Daoy (cell line): ENCODE results near the gene CABP7. TPM values are rescaled to one million over a fixed set of nuclear protein-coding genes. Genes with fewer than 3 reads are reported as not detected.

Experiments used
- DNase-seq: peaks from one replicate; pipeline ENCODE4 v3.0.0-alpha.2; 2015; ENCODE audit warnings: low read depth
- total RNA-seq: library from RNA; depleted of rRNA; stranded (reverse); fragments of >200 nt; shearing (Covaris generic); gene quantifications from 2 replicates; pipeline ENCODE4 v1.2.3, GENCODE V29; 2014

CABP7 gene
- total RNA-seq, 1 experiment from 2014 or later: 1.1 TPM

GRCh38 chr22:29702000-29702930 is 17.5 kb upstream of the CABP7 start:
- DNase-seq: no peak

GRCh38 chr22:29702931-29703501 is 16.8 kb upstream of the CABP7 start:
- no peak for DNase-seq

GRCh38 chr22:29703569-29704195 is 16.1 kb upstream of the CABP7 start:
- DNase-seq: no peak

- DNase-seq: peak; percentile 55
Observed at GRCh38 chr22:29704528-29705285, 15.1 kb upstream of the CABP7 start.

- no peak for DNase-seq
Observed at GRCh38 chr22:29705651-29706050, 14.2 kb upstream of the CABP7 start.

- no peak for DNase-seq
Observed at GRCh38 chr22:29706486-29706885, 13.3 kb upstream of the CABP7 start.

GRCh38 chr22:29707010-29707409 is 12.8 kb upstream of the CABP7 start:
- no peak for DNase-seq

GRCh38 chr22:29707471-29707870 is 12.3 kb upstream of the CABP7 start:
- no peak for DNase-seq

GRCh38 chr22:29710193-29710592 is 9.6 kb upstream of the CABP7 start:
- no peak for DNase-seq

- peak; percentile 41 for DNase-seq
Observed at GRCh38 chr22:29710922-29711593, 8.7 kb upstream of the CABP7 start.

- DNase-seq: no peak
Observed at GRCh38 chr22:29712119-29712518, 7.7 kb upstream of the CABP7 start.

GRCh38 chr22:29713156-29713727 is 6.6 kb upstream of the CABP7 start:
- DNase-seq: no peak

- DNase-seq: no peak
Observed at GRCh38 chr22:29715240-29715639, 4.6 kb upstream of the CABP7 start.

GRCh38 chr22:29715705-29716104 is 4.1 kb upstream of the CABP7 start:
- DNase-seq: no peak

- peak; percentile 74 for DNase-seq
Observed at GRCh38 chr22:29716814-29717545, 2.8 kb upstream of the CABP7 start.

- no peak for DNase-seq
Observed at GRCh38 chr22:29717789-29718188, 2.0 kb upstream of the CABP7 start.

GRCh38 chr22:29718949-29719898 is 579 bp upstream of the CABP7 start:
- no peak for DNase-seq

- DNase-seq: no peak
Observed at GRCh38 chr22:29720811-29721323, 1.1 kb downstream of the CABP7 start.

GRCh38 chr22:29722151-29722550 is 2.3 kb downstream of the CABP7 start:
- peak; percentile 85 for DNase-seq
